HG02973 (cell line): Measurements from ENCODE around the gene RUNDC1.

ENCODE experiments used
- ATAC-seq: cut with Tn5 transposase; IDR thresholded peaks from one replicate; pipeline ENCODE4 v1.9.1; 2021; ENCODE audit warnings: moderate library complexity; ENCODE audit not compliant: unreplicated experiment

Gene RUNDC1

DNA sequence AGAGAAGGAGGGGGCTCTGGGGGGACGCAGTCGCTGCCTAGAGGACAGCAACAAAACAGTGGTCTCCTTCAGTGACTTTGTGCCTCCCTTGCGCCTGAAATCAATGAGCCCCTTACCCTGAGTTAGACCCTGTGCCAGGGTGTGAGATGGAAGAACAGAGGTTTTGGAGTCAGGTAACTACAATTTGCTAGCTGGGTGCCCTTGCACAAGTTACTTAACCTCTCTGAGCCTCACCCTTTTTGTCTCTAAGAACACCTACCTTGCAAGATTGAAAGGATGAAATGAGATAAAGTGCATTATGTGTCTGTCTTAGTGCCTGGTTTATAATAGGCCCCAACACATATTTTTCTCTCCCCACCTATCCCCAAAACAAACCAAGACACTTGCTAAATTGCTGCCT is 54.5 kb downstream of the RUNDC1 start:
- no peak for ATAC-seq

DNA sequence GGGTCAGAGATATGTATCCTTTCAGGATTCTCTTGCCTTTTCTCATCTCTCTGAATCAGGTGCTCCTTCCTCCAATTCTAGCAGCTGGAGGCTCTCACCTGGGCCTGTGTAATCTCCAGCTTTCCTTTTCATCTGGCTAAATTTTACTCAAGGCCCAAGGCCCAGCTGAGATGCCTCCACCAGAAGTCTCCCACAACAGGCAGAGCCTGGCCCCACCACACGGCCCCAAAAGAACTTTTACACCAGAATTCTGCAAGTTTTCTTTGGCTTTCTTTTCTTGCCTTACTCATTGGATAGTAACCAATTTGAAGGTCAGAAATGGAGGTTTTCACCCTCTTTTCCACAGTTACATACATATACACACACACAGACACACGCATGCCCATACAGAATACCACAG is 59.3 kb downstream of the RUNDC1 start:
- no peak for ATAC-seq

DNA sequence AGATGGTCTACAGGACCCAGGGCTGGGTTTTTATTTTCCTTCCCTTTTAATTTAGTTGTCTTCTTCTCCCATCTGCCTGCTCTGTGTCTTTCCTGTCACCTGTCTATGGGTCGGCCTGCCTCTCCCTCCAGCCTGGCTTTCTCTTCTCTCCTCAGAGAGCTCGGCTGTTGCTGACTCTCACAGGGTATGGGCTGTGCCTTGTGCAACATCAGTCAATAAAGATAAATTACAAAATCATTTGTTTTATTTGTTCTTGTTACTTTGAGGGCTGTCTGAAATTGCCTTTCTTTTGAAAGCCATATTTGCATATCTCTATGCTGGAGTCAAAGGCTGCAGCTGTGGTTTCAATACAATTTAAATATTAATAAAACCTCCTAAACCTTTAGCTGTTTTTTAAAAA is 60.3 kb downstream of the RUNDC1 start:
- ATAC-seq = no peak

DNA sequence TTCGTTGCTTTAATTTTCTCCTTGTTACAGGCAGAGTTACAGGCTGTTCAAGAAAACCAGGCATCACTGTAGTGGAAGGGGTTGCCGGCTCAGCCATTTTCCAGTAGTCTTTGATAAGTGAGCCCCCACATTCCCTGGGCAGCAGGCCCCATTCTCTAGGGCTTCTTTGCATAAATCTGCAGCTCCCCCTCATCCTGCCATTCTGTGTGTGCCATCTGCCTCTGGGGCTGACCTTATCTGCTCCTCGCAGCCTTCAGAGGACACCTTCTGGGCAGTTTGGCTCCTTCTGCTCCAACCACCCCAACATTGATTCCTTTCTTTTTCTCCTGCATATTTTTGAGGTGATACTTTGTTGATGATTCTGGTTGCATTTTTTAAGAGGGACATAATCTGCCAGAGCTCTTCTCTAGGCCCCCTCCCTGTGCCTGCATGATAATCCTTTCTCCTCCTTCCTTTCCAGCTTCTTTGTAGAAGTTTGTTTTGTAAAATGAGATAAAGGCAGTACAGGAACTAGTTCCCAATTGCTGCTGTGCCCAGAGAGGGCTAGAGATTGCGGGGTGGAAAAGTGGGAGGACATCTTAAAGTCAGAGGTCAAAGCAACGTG is 61.8 kb downstream of the RUNDC1 start:
- no peak for ATAC-seq
